ENCODE measurements around the gene ARF4.

Gene ARF4

DNA sequence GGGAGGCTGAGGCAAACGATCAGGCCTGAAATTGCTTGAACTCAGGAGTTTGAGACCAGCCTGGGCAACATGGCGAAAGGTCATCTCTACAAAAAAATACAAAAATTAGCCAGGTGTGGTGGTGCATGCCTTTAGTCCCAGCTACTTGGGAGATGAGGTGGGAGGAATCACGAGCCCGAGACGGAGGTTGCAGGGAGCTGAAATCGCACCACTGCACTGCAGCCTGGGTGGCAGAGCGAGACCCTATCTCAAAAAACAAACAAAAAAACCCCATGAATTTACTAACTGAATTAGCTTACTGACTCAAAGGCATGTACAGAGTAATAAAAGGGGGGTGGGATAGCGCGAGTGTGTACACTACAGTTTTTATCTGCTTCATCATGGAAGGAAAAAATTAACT is 19.3 kb downstream of the ARF4 start:
- DNase-seq (ENCODE audit: low spot score), result no peak

DNA sequence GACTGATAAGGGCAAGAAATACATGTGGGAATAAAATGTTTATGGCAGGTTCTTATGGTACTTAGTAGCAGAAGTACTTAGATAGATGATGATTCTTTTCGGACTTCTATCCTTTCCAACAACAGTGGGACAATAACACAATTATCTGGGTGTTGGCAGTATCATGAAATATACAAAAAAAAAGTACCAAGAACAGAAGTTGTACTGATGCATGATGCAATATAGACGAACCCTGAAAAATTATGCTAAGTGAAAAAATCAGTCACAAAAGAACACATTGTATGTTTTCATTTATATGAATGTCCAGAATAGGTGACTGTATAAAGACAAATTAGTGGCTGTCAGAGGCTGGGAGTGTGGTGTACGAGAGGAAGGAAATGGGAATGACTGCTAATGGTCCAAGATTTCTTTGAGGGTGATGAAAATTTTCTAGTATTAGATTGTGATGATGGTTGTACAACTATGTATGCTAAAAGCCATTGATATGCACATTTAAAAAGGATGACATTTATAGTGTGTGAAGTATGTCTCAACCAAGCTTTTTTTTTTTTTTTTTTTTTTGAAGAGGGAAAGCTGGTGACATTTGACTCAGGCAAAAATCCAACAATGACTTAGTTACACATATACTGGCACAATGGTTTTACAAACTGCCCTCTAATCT is 21.0 kb downstream of the ARF4 start:
- no peak for DNase-seq (ENCODE audit: low spot score)

DNA sequence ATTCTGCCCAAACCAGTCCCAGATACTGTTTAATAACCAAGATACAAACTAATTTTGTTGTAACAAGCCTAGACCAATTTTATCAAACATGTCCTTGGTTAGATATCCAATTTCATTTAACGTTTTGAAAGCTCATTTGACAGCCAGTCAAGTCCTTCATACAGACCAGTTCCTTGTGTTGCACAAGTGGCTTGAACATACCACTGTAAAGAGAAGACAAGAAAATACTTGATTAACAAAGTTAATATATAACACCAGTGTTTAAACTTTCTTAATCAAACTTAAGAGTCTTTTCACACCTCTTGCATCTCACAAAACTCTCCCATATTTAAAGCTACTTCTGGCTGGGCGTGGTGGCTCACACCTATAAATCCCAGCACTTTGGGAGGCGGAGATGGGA is 25.0 kb downstream of the ARF4 start:
- DNase-seq (ENCODE audit: low spot score), result no peak

DNA sequence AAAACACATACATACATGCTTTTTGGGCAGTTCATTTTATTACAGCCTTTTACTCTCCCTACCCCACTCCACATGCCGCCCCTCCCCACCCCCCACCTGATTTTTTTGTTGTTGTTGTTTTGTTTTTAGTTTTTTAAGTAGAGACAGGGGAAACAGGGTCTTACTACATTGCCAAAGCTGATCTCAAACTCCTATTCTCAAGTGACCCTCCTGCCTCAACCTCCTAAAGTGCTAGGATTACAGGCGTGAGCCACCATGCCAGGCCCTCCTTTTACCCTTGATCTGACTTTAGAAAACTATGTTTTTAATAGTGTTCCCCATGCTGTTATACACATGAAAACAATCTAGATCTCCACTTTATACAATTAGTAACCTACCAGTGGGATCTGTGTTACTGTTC is 26.3 kb downstream of the ARF4 start:
- DNase-seq (ENCODE audit: low spot score), result no peak

DNA sequence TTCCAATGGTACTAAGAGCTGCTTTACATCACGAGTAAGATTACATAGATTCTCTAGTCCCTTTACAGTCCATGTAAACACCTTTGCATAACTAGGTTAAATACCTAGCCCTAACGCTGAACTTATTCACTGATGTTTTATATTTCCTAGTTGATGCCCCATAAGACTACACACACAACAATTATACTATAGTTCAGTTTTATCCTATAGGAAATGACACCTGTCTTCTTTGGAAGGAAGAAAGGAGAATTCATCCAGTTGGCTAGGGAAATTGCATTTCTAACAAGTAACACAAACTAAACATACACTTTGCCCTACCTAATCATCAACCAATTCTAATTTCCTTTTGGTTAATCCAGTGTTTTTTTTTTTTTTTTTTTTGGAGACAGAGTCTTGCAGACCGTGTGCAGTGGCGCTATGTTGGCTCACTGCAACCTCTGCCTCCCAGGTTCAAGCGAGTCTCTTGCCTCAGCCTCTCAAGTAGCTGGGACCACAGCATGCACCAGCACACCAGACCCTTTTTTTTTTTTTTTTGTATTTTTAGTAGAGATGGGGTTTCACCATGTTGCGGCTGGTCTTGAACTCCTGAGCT is 27.2 kb downstream of the ARF4 start:
- DNase-seq (ENCODE audit: low spot score), result no peak

DNA sequence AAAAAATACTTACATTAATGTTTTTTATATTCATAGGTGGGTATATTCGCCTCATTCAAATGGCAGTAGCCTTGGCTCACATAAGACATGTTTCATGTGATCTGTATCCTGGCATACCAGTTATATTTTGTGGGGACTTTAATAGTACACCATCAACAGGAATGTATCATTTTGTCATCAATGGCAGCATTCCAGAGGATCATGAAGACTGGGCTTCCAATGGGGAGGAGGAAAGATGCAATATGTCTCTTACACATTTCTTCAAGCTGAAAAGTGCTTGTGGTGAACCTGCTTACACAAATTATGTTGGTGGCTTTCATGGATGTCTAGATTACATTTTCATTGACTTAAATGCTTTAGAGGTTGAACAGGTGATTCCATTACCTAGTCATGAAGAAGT is 37.6 kb downstream of the ARF4 start:
- DNase-seq (ENCODE audit: low spot score), result no peak

DNA sequence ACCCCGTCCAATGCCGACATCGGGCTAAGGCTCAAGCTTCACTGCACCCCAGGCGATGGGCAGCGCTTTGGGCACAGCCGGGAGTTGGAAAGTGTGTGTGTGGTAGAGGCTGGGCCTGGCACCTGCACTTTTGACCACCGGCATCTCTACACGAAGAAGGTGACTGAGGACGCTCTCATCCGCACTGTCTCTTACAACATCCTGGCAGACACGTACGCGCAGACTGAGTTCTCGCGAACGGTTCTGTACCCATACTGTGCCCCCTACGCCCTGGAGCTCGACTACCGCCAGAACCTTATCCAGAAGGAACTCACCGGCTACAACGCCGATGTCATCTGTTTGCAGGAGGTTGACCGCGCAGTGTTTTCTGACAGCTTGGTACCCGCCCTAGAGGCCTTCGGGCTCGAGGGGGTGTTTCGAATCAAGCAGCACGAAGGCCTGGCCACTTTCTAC is 40.0 kb downstream of the ARF4 start:
- no peak for DNase-seq (ENCODE audit: low spot score)

DNA sequence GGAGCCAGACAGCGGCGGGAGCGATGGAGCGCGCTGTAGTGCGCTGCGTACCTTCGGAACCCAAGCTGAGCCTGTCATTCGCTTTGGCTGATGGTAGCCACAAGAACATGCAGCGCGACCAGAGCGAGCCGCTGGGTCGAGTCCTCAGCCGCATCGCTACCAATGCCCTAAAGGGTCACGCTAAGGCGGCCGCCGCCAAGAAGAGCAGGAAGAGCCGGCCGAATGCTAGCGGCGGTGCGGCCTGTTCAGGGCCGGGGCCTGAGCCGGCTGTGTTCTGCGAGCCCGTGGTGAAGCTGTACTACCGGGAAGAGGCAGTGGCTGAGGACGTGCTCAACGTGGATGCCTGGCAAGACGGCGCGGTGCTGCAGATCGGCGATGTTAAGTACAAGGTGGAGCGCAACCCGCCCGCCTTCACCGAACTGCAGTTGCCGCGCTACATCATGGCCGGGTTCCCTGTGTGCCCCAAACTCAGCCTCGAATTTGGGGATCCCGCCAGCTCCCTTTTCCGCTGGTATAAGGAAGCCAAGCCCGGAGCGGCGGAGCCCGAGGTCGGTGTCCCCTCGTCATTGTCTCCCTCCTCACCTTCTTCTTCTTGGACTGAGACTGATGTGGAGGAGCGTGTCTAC is 40.6 kb downstream of the ARF4 start:
- no peak for DNase-seq (ENCODE audit: low spot score)

DNA sequence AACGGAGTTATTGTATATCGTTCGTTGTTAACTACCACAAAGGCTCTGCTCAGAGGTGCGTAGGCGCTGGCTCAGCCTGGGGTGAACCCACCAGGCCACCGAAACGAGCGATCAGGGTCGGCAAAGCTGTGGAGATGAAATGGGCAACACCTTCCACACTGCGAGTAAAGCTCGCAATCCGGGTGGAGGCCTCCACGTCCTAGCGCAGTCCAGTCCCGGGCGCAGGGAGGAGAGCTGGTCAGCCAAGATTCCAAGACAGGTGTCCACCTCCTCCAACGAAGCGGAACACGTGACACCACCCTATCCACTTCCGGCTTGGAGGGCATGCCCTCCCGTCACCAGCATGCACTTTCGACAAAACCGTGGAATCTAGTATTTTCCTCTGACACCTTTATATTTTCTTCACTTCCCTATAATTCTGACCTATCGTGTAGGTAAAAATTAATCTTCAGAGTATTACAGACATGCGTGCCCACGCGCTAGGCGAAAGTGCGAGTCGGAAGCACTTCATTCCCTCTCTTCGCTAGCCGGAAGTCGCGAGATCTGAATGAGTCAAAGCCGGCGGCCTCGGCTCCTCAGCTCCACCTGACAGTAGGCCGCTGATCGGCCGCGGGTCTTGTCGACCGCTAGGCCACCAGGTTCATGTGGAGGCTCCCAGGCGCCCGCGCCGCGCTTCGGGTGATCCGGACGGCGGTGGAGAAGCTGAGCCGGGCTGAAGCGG is 41.2 kb downstream of the ARF4 start, which contains the start of gene PDE12:
TSS of gene PDE12 (plus strand) at position 537 of the 721 bp plus-strand sequence. CDS start at position 643, 106 bp downstream.
- DNase-seq (ENCODE audit: low spot score), result peak; percentile 46

DNA sequence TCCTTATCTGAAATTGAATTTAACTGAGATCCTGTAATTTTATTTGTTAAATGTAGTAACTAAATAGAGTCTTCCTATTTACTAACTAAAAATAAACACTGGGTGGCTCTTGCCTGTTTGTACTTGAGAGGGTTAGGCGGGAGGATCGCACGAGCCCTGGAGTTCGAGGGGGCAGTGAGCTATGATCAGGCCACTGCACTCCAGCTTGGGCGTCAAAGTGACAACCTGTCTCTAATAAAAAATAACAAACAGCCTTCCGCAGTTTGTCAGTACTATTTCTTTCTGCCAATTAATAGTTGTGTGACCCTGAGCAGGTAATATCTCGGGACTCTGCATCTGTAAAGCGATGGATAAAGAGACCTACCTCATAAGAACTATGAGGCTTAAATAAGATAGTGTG is 41.8 kb downstream of the ARF4 start:
- no peak for DNase-seq (ENCODE audit: low spot score)

DNA sequence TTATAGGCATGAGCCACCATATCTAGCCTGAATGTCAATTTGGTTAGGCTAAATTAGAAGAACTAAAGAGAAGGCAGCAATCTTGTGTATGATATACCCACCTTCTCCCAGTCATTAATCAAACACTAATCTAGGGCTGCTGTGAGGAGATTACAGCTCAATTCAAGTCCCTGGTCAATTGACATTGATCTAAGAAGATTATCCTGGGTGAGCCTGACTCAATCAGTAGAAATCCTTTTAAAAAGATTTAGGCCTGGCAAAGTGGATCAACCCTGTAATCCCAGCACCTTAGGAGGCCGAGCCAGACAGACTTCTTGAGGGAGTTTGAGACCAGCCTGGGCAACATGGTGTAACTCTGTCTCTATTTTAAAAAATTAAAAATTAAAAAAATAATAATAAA is 50.5 kb downstream of the ARF4 start:
- no peak for DNase-seq (ENCODE audit: low spot score)

DNA sequence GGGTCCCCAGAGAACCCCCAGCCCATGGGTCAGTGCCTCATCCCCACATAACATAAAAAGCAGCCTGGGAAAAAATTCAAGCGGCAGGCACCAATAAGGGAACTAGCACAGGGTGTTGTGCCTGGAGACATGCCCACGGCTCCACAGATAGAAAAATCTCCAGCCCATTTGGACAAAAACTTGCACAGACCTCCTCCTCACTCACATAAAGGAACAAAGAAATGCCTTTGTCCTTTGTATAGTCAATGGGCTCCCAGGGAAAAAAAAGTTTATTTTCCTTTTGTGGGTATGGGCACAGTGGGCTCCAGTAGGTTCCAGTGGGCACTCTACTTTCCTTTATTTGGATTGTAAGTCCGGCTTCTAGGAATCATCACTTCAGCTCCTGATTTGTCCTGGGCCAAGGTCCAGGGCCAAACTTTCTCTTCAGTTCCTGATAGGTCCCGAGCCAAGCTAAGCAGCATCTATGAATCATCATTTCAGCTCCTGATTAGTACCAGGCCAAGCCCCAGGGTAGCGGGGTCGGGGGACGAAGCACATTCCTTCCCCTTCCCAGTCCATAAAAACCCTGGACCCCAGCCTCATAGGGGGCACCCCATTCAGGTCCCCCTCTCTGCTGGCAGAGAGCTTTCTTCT is 51.4 kb downstream of the ARF4 start:
- no peak for DNase-seq (ENCODE audit: low spot score)

DNA sequence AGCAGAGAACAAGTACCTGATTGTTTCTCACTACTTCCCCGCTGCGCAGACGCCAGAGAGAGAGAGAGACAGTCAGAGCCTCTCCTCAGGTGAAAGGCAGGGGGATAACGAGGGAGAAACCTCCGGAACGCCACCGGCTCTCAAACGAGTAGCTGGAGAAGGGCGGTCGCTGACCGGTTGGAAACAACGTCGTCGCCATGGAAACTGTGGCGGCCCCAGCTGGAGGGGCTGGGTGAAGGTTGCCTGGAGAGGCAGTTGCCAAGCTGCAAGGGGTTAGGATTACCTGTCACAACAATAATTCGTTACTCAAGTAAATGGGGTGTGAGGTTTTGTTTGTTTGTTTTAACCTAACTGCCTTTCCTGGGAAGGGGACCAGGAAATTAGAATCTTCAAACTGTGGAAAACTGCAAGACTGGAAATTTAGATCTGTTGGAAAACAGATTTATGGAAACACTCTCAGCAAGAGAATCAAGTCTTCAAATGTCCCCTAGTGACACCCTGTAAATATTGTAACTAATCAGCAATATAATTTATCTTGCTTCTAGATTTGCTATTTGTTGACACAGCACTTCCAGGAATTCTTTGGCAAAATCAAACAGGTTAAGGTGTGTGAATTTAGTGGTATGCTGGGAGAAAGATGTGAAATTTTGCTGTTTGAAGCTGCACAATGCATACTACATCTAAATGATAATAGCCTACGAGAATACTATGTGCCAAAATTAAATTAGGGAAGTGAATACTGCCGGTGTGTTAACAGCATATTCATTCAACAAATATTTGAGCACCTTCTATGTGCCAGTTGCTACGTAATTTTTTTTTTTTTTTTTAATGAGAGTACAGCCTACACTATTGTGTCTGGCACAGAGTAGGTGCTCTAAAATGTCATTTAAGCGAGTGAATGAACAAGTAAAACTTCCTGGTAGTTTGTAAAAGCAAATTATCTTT is 52.7 kb downstream of the ARF4 start, which contains the start of gene DNAH12:
TSS of gene DNAH12 (minus strand) at position 164 of the 945 bp plus-strand sequence. CDS start 1,474 bp downstream, outside the sequence.
- no peak for DNase-seq (ENCODE audit: low spot score)

DNA sequence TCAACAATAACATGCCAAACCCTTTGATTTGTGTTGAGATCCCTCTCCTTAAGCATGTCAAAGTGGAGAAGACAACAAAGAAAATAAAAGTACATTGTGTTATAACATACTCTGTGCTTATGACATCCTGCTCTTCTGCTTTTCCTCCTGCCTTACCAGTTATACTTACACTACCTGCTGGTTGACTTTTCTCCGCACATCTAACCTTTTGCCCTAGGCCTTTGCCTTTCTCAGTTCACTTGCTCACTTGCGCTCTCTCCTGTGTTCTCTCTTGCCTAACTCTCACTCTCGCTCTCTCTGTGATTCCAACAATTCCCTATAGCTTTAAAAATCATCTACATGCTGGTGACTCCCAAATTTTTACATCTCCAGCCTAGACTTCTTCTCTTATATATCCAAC is 58.7 kb downstream of the ARF4 start:
- DNase-seq (ENCODE audit: low spot score), result no peak

DNA sequence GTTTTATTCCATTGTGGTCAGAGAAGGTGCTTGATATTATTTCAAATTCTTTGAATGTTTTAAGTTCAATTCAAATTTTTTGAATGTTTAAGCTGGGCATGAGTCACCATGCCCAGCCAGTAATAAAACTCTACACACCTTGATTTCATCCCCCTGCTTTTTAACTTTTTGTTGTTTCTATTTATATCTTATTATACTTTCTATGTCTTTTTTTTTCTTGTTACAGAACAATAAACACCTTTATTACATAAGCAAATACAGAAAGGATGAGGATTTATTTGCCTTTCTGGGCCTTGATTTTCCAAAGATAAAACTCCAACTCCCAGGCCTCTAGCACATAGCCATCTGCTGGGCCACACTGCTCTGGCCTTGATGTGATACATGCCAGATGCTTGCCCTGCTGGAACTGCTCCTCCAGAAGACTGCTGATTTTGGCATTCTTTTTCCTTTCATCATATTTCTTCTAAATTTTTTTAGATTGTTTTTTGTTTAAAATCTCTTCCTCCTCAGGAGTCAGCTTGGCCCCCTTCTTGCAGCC is 67.0 kb downstream of the ARF4 start:
- DNase-seq (ENCODE audit: low spot score), result no peak
